HG03460 (cell line): ENCODE data around the gene ZNF219.
"Not testable (repeated sequence)": the region's sequence is repeated elsewhere in the genome, so short reads cannot be mapped to it uniquely, and the experiment has no call there.

ENCODE experiments used
- ATAC-seq: cut with Tn5 transposase; IDR thresholded peaks from one replicate; pipeline ENCODE4 v1.9.1; 2021; ENCODE audit not compliant: unreplicated experiment

ZNF219 gene

GRCh38 chr14:21048638-21049037 lies 49.8 kb downstream of the ZNF219 start:
- ATAC-seq, result no peak

DNA sequence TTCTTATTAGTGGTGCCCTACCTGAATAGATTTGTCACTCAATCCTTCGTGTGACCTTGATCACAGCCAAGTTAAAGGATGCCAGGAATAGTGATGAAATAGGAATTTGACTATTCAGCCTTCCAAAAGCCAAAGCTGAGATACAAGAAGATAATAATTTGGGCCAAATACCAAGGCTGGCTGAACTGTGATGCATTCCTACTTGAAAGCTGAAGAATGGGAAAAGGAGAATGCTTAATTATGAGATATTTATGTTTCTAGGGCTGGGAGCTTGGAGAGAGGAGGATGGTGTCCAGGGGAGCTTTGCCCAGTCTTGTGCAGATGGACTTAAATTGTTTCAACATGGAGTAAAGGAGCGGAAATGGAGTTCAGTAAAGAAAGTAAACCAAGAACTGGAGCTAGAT lies 51.1 kb downstream of the ZNF219 start:
- ATAC-seq, result no peak

DNA sequence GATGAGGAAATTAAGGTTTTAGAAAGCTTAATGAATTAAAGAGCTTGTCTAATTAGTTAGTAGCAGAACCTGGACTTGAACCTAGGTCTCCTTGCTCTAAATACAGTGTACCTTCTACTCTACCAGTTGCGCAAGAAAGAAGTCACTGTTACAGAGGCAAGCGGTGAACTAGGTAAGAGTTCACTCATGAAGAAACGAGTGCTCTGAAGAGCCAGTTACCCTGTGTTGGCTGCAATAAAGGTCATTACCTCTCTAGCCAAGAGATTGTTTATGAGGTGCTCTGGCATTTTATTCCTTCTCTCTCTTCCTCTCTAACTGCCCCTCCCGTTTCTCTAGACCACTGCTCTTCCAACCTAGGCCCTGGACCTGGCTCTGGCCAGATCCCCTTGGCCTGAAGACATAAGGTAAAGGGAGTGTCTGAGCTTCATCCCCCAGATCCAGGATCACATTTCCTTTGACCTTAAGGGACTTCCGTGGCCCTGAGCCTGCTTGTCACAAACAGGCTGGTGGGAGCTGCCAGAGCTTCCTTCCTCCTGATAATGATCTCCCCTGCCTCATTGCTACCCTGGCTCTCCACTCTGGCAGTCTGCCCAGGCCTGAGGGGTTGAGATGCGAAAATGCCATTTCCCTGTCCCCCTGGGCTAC lies 54.4 kb downstream of the ZNF219 start:
- ATAC-seq, result no peak

- ATAC-seq, result no peak
These were observed 55.0 kb downstream of the ZNF219 start for GRCh38 chr14:21043387-21043973.

DNA sequence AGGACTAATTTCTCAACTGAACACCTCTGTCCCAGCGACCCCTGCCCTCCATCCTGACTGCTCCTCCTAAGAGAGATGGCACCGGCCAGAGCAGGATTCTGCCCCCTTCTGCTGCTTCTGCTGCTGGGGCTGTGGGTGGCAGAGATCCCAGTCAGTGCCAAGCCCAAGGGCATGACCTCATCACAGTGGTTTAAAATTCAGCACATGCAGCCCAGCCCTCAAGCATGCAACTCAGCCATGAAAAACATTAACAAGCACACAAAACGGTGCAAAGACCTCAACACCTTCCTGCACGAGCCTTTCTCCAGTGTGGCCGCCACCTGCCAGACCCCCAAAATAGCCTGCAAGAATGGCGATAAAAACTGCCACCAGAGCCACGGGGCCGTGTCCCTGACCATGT lies 55.5 kb downstream of the ZNF219 start:
- no peak for ATAC-seq

GRCh38 chr14:21041676-21042433 lies 56.6 kb downstream of the ZNF219 start, which contains the start of gene RNASE7:
Gene RNASE7 (plus strand): TSS chr14:21042362. CDS start chr14:21042993, 631 bp downstream.
- ATAC-seq, result no peak

DNA sequence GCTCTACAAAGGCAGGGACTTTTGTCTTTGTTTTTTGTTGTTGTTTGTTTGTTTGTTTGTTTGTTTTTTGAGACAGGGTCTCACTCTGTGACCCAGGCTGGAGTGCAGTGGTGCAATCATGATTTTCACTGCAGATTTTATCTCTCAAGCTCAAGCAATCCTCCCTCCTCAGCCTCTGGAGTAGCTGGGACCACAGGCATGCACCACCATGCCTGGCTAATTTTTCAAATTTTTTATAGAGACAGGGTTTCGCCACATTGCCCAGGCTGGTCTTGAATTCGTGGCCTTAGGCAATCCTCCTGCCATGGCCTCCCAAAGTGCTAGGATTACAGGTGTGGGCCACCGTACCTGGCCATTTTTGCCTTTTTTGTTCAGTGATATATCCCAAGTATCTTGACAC lies 57.5 kb downstream of the ZNF219 start:
- not testable (repeated sequence) for ATAC-seq

GRCh38 chr14:21040370-21040925 lies 58.0 kb downstream of the ZNF219 start:
- ATAC-seq, result no peak
